Upper lobe of right lung (tissue), 1 donor: Measurements from ENCODE around the gene NKX2-2. TPM values are rescaled to one million over a fixed set of nuclear protein-coding genes. Genes with fewer than 3 reads are reported as not detected.

Experiments used
- ATAC-seq: fragments of 200-7000 bp; cut with Tn5 transposase; one replicate; pipeline ENCODE4 v1.9.1; 2020; ENCODE audit warnings: mild to moderate bottlenecking, moderate library complexity
- DNase-seq: peaks from one replicate; pipeline ENCODE4 v3.0.0-alpha.2; 2020
- H3K27ac ChIP-seq: fragments of 200-600 bp; one replicate; pipeline ENCODE4 v1.8.0; 2022
- H3K27me3 ChIP-seq: fragments of 200-600 bp; one replicate; pipeline ENCODE4 v1.8.0; 2022; ENCODE audit warnings: mild to moderate bottlenecking
- H3K36me3 ChIP-seq: fragments of 200-600 bp; one replicate; pipeline ENCODE4 v1.8.0; 2022
- H3K4me1 ChIP-seq: fragments of 200-600 bp; one replicate; pipeline ENCODE4 v1.8.0; 2022
- H3K4me3 ChIP-seq: fragments of 200-600 bp; one replicate; pipeline ENCODE4 v1.8.0; 2022; ENCODE audit warnings: mild to moderate bottlenecking
- H3K9me3 ChIP-seq: fragments of 200-600 bp; one replicate; pipeline ENCODE4 v1.8.0; 2022
- CTCF ChIP-seq: fragments of 200-600 bp; IDR thresholded peaks from one replicate; pipeline ENCODE4 v1.8.0; 2022; ENCODE audit warnings: antibody characterized with exemption
- intact Hi-C: fragments of 100-400 bp; cut with DNase I; formaldehyde crosslinking; loops from one replicate; pipeline ENCODE4 v1.11.0; 2022
- total RNA-seq: library from RNA; stranded (reverse); fragmentation: NEBNext Ultra II Directional; extraction: Animal tissue kit (Norgen Biotek cat#: 25700); gene quantifications from one replicate; pipeline ENCODE4 v1.2.1, GENCODE V29; 2021
- donor health status: DM: no; HTN: yes; CAD: no; lungs with severe emphysema.

NKX2-2 gene
- total RNA-seq, 1 donor from 2014 or later: not detected

- Histone ChIP-seq H3K4me3 (no peak overlapping the region), H3K4me1 (peaks cover 19% of the 10 kb centered on the region), H3K9me3 (no peaks in the 10 kb centered on the region), H3K27ac (no peak overlapping the region), H3K27me3 (peaks cover 93% of the 10 kb centered on the region), H3K36me3 (no peaks in the 10 kb centered on the region)
- DNase-seq (no peak), ATAC-seq (no peak)
- intact Hi-C loops: no loop called here
- no peak for TF ChIP-seq CTCF
These were observed 8.0 kb upstream of the NKX2-2 start for GRCh38 chr20:21521596-21522480.

GRCh38 chr20:21520702-21521595, 7.1 kb upstream of the NKX2-2 start:
- H3K9me3 ChIP-seq: no peaks in the 10 kb centered on the region
- no peak for TF ChIP-seq CTCF
- H3K27ac ChIP-seq: no peak overlapping the region
- DNase-seq (no peak), ATAC-seq (no peak)
- no peak overlapping the region for H3K4me3 ChIP-seq
- no peaks in the 10 kb centered on the region for H3K36me3 ChIP-seq
- peaks cover 100% of the 10 kb centered on the region for H3K27me3 ChIP-seq
- intact Hi-C loops: no loop called here
- peaks cover 20% of the 10 kb centered on the region for H3K4me1 ChIP-seq

- H3K27me3 ChIP-seq: peaks cover 100% of the 10 kb centered on the region
- no peak overlapping the region for H3K4me3 ChIP-seq
- no peak for ATAC-seq
- no peaks in the 10 kb centered on the region for H3K9me3 ChIP-seq
- DNase-seq: no peak
- H3K36me3 ChIP-seq: no peaks in the 10 kb centered on the region
- no peak for TF ChIP-seq CTCF
- H3K27ac ChIP-seq: no peak overlapping the region
- intact Hi-C loops: no loop called here
- peaks cover 20% of the 10 kb centered on the region for H3K4me1 ChIP-seq
These were observed 5.3 kb upstream of the NKX2-2 start for GRCh38 chr20:21519136-21519584.

GRCh38 chr20:21518292-21518991, 4.6 kb upstream of the NKX2-2 start:
- ATAC-seq: peak; percentile 87
- Histone ChIP-seq H3K27ac (no peak overlapping the region), H3K9me3 (no peaks in the 10 kb centered on the region), H3K36me3 (no peaks in the 10 kb centered on the region), H3K4me3 (no peak overlapping the region), H3K4me1 (peaks cover 24% of the 10 kb centered on the region), H3K27me3 (peaks cover 100% of the 10 kb centered on the region)
- intact Hi-C loops: no loop called here
- TF ChIP-seq CTCF: no peak
- peak; percentile 86 for DNase-seq

- TF ChIP-seq CTCF: no peak
- no peak overlapping the region for H3K4me3 ChIP-seq
These were observed 3.9 kb upstream of the NKX2-2 start for GRCh38 chr20:21517566-21518277.

More at GRCh38 chr20:21517566-21518277, 3.9 kb upstream of the NKX2-2 start:
- Histone ChIP-seq H3K27ac (no peak overlapping the region), H3K9me3 (no peaks in the 10 kb centered on the region), H3K27me3 (peaks cover 100% of the 10 kb centered on the region), H3K4me1 (peaks cover 31% of the 10 kb centered on the region), H3K36me3 (no peaks in the 10 kb centered on the region)
- ATAC-seq (no peak), DNase-seq (no peak)
- intact Hi-C loops: no loop called here
